HepG2 (cell line): ENCODE measurements around the gene KCNT2.

ENCODE experiments used
- ATF2 ChIP-seq: sonication (generic); formaldehyde crosslinking; IDR thresholded peaks from 2 replicates; pipeline ENCODE4 v1.4.0; 2020; ENCODE audit warnings: missing genetic modification reagents
- ATF3 ChIP-seq: sonication (generic); formaldehyde crosslinking; IDR thresholded peaks from 2 replicates; pipeline ENCODE4 v1.4.0; 2020; ENCODE audit warnings: missing genetic modification reagents
- BCL3 ChIP-seq: sonication (generic); formaldehyde crosslinking; IDR thresholded peaks from 2 replicates; pipeline ENCODE4 v1.5.1; 2020; ENCODE audit warnings: mild to moderate bottlenecking, missing genetic modification reagents, moderate library complexity
- BCL6 ChIP-seq: IDR thresholded peaks from 2 replicates; pipeline ENCODE4 v1.6.1; 2016; ENCODE audit warnings: missing genetic modification reagents, missing compliant biosample characterization
- CTCF ChIP-seq: sonication (generic); formaldehyde crosslinking; IDR thresholded peaks from 2 replicates; pipeline ENCODE4 v1.5.0; 2020; ENCODE audit warnings: mild to moderate bottlenecking, missing genetic modification reagents, moderate library complexity
- E2F5 ChIP-seq: sonication (generic); formaldehyde crosslinking; conservative IDR thresholded peaks from 2 replicates; pipeline ENCODE4 v1.4.0; 2020; ENCODE audit warnings: missing genetic modification reagents
- JUN ChIP-seq: sonication (generic); formaldehyde crosslinking; IDR thresholded peaks from 2 replicates; pipeline ENCODE4 v1.4.0; 2020; ENCODE audit warnings: mild to moderate bottlenecking, missing genetic modification reagents
- NBN ChIP-seq: fragments of 450-650 bp; conservative IDR thresholded peaks from 2 replicates; pipeline ENCODE4 v1.6.1; 2017
- THRA ChIP-seq: sonication (generic); formaldehyde crosslinking; IDR thresholded peaks from 2 replicates; pipeline ENCODE4 v1.4.0; 2020; ENCODE audit warnings: missing genetic modification reagents, borderline replicate concordance
- USF2 ChIP-seq, 2 experiments: sonication (generic) in 1 of 2; formaldehyde crosslinking in 1 of 2; IDR thresholded peaks; 2 replicates each; pipeline versions ENCODE4 v1.5.1 to v1.6.1; 2011 to 2020; ENCODE audit warnings: borderline replicate concordance in 1 of 2, low read depth in 1 of 2, low read length in 1 of 2, mild to moderate bottlenecking in 1 of 2, missing genetic modification reagents in 1 of 2, moderate library complexity in 1 of 2
- ZNF672 ChIP-seq: sonication (generic); formaldehyde crosslinking; IDR thresholded peaks from 2 replicates; pipeline ENCODE4 v1.8.1; 2022; ENCODE audit warnings: missing genetic modification reagents
- ZNF891 ChIP-seq: sonication (generic); formaldehyde crosslinking; IDR thresholded peaks from 2 replicates; pipeline ENCODE4 v1.5.0; 2020; ENCODE audit warnings: mild to moderate bottlenecking, missing genetic modification reagents

- TF ChIP-seq BCL3 (CRISPR knock-in tag) (no peak), CTCF (CRISPR knock-in tag) (no peak), THRA (CRISPR knock-in tag) (no peak), BCL6 (no peak), JUN (no peak), ATF2 (CRISPR knock-in tag) (no peak), ZNF672 (no peak), ATF3 (CRISPR knock-in tag) (no peak), NBN (no peak), E2F5 (CRISPR knock-in tag) (no peak), ZNF891 (CRISPR knock-in tag) (no peak), USF2 (IDR thresholded peaks at IDR 0.05; ENCODE audit: low read depth, low read length) (no peak), USF2 (CRISPR knock-in tag; IDR thresholded peaks at IDR 0.05; ENCODE audit: borderline replicate concordance) (no peak)
Observed at GRCh38 chr1:196619721-196620120, 11.5 kb upstream of the KCNT2 start.
